SK-N-SH treated with all-trans-retinoic acid at 6 μM for 48 hours (cell line): Measurements from ENCODE around the gene ATG2B.

Source experiments
- ATAC-seq: fragments of 200-7000 bp; cut with Tn5 transposase; 3 replicates; pipeline ENCODE4 v1.9.1; 2020; ENCODE audit warnings: mild to moderate bottlenecking, moderate library complexity
- ARNTL ChIP-seq: fragments of 450-650 bp; formaldehyde crosslinking; IDR thresholded peaks from 2 replicates; pipeline ENCODE4 v1.5.0; 2020; ENCODE audit warnings: low read depth, mild to moderate bottlenecking, moderate library complexity, borderline replicate concordance
- CSDC2 ChIP-seq: fragments of 250-450 bp; sonication (Bioruptor Pico); IDR thresholded peaks from 2 replicates; pipeline ENCODE4 v1.5.0; 2020; ENCODE audit warnings: mild to moderate bottlenecking, moderate library complexity
- ESRRG ChIP-seq: fragments of 250-450 bp; sonication (Bioruptor Pico); IDR thresholded peaks from 2 replicates; pipeline ENCODE4 v1.6.1; 2021; ENCODE audit warnings: mild to moderate bottlenecking
- GLIS3 ChIP-seq: fragments of 250-450 bp; sonication (Bioruptor Pico); IDR thresholded peaks from 2 replicates; pipeline ENCODE4 v1.5.0; 2020; ENCODE audit warnings: mild to moderate bottlenecking, moderate library complexity
- ISL1 ChIP-seq: fragments of 250-450 bp; sonication (Bioruptor Pico); IDR thresholded peaks from 2 replicates; pipeline ENCODE4 v2.1.2; 2022; ENCODE audit warnings: mild to moderate bottlenecking, moderate library complexity
- OSR1 ChIP-seq: fragments of 250-450 bp; sonication (Bioruptor Pico); IDR thresholded peaks from 2 replicates; pipeline ENCODE4 v1.8.0; 2022; ENCODE audit warnings: moderate library complexity, mild to moderate bottlenecking, inconsistent platforms
- POU6F1 ChIP-seq: fragments of 250-450 bp; sonication (Bioruptor Pico); IDR thresholded peaks from 2 replicates; pipeline ENCODE4 v1.8.0; 2021; ENCODE audit warnings: low read depth, mild to moderate bottlenecking, moderate library complexity, borderline replicate concordance
- PPARA ChIP-seq: fragments of 250-450 bp; sonication (Bioruptor Pico); IDR thresholded peaks from 2 replicates; pipeline ENCODE4 v1.5.0; 2020; ENCODE audit warnings: mild to moderate bottlenecking, borderline replicate concordance
- RARB ChIP-seq: fragments of 250-450 bp; sonication (Bioruptor Pico); IDR thresholded peaks from 2 replicates; pipeline ENCODE4 v1.8.0; 2021; ENCODE audit warnings: mild to moderate bottlenecking, moderate library complexity
- SNAI2 ChIP-seq: fragments of 250-450 bp; sonication (Bioruptor Pico); IDR thresholded peaks from 2 replicates; pipeline ENCODE4 v1.5.0; 2020; ENCODE audit warnings: mild to moderate bottlenecking, moderate library complexity
- TCF4 ChIP-seq: fragments of 250-450 bp; sonication (Bioruptor Pico); IDR thresholded peaks from 2 replicates; pipeline ENCODE4 v1.8.0; 2021; ENCODE audit warnings: mild to moderate bottlenecking, moderate library complexity, borderline replicate concordance
- ZC3H10 ChIP-seq: fragments of 250-450 bp; sonication (Bioruptor Pico); IDR thresholded peaks from 2 replicates; pipeline ENCODE4 v1.5.1; 2021; ENCODE audit warnings: mild to moderate bottlenecking, moderate library complexity
- ZFP3 ChIP-seq: fragments of 250-450 bp; sonication (Bioruptor Pico); IDR thresholded peaks from 2 replicates; pipeline ENCODE4 v1.5.0; 2020; ENCODE audit warnings: mild to moderate bottlenecking, moderate library complexity
- ZNF565 ChIP-seq: fragments of 450-650 bp; formaldehyde crosslinking; conservative IDR thresholded peaks from 2 replicates; pipeline ENCODE4 v1.5.0; 2020; ENCODE audit warnings: low read depth, mild to moderate bottlenecking, moderate library complexity
- ZNF70 ChIP-seq: fragments of 450-650 bp; formaldehyde crosslinking; IDR thresholded peaks from 2 replicates; pipeline ENCODE4 v1.5.0; 2020; ENCODE audit warnings: mild to moderate bottlenecking, moderate library complexity
- ZNF8 ChIP-seq: fragments of 450-650 bp; formaldehyde crosslinking; IDR thresholded peaks from 2 replicates; pipeline ENCODE4 v1.5.0; 2020; ENCODE audit warnings: mild to moderate bottlenecking, moderate library complexity
- TF ChIP-seq, protein P1 (sequence below): fragments of 250-450 bp; sonication (Bioruptor Pico); IDR thresholded peaks from 2 replicates; pipeline ENCODE4 v1.8.0; 2020; ENCODE audit warnings: mild to moderate bottlenecking, moderate library complexity, borderline replicate concordance
- TF ChIP-seq, protein P2 (sequence below): fragments of 250-450 bp; sonication (Bioruptor Pico); IDR thresholded peaks from 2 replicates; pipeline ENCODE4 v1.5.0; 2020; ENCODE audit warnings: mild to moderate bottlenecking, moderate library complexity
- TF ChIP-seq, protein P3 (sequence below): fragments of 250-450 bp; sonication (Bioruptor Pico); IDR thresholded peaks from 2 replicates; pipeline ENCODE4 v1.5.1; 2020; ENCODE audit warnings: low read depth, mild to moderate bottlenecking, moderate library complexity

The ATG2B gene

GRCh38 chr14:96274122-96274521 lies 89.0 kb downstream of the ATG2B start (continued):
- no peak for TF ChIP-seq GLIS3 (CRISPR knock-in tag)
- no peak for TF ChIP-seq ISL1 (CRISPR knock-in tag)
- no peak for TF ChIP-seq ZNF565
- TF ChIP-seq SNAI2 = no peak
- no peak for TF ChIP-seq OSR1

DNA sequence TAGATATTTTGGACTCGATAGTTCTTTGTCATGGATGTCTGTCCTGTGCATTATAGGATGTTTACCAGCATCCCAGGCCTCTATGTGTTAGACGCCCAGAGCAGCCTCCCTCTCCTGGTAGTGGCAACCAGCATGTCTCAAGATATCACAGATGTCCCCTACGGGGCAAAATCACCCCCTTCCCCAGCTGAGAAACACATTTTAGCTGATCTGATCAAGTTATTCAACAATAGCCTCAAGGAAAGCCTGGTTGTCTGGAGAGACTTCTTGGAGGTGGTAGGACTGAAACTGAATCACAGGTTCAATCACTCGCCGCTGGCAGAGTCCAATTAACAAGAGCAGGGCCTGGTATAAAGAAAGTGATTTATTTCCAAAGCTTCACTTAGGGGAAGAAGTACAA lies 89.5 kb downstream of the ATG2B start:
- TF ChIP-seq RARB (CRISPR knock-in tag) (no peak), ZFP3 (CRISPR knock-in tag) (0 out of 2 replicates have a peak, but pooled peaks have one; percentile 12), CSDC2 (CRISPR knock-in tag) (no peak), SNAI2 (no peak), PPARA (CRISPR knock-in tag) (no peak)
- TF ChIP-seq, protein P1, sequence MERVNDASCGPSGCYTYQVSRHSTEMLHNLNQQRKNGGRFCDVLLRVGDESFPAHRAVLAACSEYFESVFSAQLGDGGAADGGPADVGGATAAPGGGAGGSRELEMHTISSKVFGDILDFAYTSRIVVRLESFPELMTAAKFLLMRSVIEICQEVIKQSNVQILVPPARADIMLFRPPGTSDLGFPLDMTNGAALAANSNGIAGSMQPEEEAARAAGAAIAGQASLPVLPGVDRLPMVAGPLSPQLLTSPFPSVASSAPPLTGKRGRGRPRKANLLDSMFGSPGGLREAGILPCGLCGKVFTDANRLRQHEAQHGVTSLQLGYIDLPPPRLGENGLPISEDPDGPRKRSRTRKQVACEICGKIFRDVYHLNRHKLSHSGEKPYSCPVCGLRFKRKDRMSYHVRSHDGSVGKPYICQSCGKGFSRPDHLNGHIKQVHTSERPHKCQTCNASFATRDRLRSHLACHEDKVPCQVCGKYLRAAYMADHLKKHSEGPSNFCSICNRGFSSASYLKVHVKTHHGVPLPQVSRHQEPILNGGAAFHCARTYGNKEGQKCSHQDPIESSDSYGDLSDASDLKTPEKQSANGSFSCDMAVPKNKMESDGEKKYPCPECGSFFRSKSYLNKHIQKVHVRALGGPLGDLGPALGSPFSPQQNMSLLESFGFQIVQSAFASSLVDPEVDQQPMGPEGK (CRISPR knock-in tag) = no peak
- TF ChIP-seq, protein P2, sequence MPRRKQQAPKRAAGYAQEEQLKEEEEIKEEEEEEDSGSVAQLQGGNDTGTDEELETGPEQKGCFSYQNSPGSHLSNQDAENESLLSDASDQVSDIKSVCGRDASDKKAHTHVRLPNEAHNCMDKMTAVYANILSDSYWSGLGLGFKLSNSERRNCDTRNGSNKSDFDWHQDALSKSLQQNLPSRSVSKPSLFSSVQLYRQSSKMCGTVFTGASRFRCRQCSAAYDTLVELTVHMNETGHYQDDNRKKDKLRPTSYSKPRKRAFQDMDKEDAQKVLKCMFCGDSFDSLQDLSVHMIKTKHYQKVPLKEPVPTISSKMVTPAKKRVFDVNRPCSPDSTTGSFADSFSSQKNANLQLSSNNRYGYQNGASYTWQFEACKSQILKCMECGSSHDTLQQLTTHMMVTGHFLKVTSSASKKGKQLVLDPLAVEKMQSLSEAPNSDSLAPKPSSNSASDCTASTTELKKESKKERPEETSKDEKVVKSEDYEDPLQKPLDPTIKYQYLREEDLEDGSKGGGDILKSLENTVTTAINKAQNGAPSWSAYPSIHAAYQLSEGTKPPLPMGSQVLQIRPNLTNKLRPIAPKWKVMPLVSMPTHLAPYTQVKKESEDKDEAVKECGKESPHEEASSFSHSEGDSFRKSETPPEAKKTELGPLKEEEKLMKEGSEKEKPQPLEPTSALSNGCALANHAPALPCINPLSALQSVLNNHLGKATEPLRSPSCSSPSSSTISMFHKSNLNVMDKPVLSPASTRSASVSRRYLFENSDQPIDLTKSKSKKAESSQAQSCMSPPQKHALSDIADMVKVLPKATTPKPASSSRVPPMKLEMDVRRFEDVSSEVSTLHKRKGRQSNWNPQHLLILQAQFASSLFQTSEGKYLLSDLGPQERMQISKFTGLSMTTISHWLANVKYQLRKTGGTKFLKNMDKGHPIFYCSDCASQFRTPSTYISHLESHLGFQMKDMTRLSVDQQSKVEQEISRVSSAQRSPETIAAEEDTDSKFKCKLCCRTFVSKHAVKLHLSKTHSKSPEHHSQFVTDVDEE = no peak
- ATAC-seq = no peak

DNA sequence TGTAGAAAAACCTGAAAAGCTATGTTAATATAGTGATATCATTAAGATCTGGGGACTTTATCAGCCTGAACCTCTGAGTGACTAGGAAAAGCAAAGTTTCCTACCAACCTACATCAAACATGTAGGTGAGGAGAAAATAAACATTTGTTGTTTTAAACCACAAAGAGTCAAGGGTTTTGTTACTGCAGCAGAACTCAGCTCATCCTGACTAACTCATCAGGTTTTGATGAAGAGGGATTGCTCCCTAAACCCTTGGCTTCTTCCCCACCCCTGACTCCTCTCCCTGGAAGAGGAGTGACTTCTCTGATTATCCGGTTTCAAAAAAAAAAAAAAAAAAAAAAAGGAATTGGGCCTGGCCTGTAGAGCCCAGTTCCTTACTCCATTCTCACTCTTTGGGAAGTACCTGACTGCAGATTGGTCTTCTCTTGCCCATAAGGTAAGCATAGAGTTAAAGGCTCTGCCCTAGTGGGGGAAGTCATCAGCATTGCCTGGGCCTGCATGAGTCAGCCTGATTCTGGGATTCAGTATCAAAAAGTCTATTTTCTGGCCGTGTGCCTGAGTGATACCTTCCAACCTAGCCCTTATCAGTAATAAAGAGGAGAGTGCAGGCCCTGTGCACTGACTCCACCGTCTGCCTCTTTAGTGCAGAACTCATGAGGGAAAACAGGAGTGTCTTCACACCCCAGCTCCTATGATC lies 90.2 kb downstream of the ATG2B start:
- no peak for ATAC-seq
- TF ChIP-seq, protein P3, sequence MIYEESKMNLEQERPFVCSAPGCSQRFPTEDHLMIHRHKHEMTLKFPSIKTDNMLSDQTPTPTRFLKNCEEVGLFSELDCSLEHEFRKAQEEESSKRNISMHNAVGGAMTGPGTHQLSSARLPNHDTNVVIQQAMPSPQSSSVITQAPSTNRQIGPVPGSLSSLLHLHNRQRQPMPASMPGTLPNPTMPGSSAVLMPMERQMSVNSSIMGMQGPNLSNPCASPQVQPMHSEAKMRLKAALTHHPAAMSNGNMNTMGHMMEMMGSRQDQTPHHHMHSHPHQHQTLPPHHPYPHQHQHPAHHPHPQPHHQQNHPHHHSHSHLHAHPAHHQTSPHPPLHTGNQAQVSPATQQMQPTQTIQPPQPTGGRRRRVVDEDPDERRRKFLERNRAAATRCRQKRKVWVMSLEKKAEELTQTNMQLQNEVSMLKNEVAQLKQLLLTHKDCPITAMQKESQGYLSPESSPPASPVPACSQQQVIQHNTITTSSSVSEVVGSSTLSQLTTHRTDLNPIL (CRISPR knock-in tag) = 0 out of 2 replicates have a peak, but pooled peaks have one; percentile 41
- TF ChIP-seq SNAI2 (peak; percentile 72; the same call in 1 of the 2 replicates), ISL1 (CRISPR knock-in tag) (peak; percentile 65; the same call in 1 of the 2 replicates), OSR1 (no peak), ZFP3 (CRISPR knock-in tag) (peak; percentile 73; the same call in 1 of the 2 replicates)

GRCh38 chr14:96271421-96271762 lies 91.7 kb downstream of the ATG2B start:
- no peak for ATAC-seq
- TF ChIP-seq ISL1 (CRISPR knock-in tag) = no peak
- no peak for TF ChIP-seq ARNTL
- no peak for TF ChIP-seq ZC3H10 (CRISPR knock-in tag)
- TF ChIP-seq TCF4 = no peak
- no peak for TF ChIP-seq SNAI2
- TF ChIP-seq ZNF565 = no peak

DNA sequence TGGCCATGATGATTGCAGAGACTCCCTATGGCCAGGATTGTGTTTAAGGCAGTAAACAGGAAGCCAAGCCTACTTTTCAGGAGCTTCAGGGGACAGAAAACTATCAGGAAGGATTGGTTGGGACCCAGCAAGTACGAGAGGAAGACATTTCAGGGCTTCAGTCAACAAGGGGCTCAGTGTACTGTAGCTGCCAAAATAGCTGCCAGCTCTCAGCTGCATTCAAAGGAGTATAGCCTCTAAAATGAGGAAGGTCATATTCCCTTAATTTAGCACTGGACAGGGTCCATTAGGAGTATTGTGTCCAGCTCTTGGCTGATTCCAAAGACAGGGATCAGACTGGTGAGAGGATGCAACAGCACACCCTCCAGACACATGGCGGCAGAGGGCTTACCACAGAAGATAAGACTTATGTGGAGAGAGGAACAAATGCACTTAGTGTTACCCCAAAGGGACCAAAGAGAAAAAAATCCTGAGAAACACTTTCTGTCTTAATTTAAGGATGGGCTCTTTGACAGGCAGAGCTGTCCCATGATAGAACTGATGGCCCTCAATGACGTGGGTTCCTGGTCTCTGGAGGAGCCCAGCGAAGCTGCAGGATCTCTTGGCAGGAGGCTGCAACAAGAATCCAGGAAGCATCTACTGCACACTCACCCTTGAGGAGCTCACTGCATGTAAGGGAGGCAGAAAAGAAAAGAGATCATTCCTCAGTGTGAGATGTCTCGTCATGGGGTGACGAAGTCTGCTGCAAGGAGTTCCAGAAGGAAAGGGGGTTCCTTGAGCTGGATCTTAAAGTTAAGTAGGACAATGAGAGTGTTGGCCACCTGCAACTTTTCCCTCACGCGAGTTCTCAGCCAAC lies 92.3 kb downstream of the ATG2B start:
- no peak for TF ChIP-seq ESRRG (CRISPR knock-in tag)
- TF ChIP-seq ZNF8 (CRISPR knock-in tag) = no peak
- no peak for TF ChIP-seq ARNTL
- TF ChIP-seq ISL1 (CRISPR knock-in tag) = no peak
- TF ChIP-seq POU6F1 = no peak
- peak; percentile 90 for TF ChIP-seq ZNF70
- no peak for ATAC-seq
